ENCODE measurements around the gene FLVCR2.

GRCh38 chr14:75566752-75567151 lies 11.7 kb upstream of the FLVCR2 start:
- TF ChIP-seq ZNF263 (CRISPR knock-in tag; IDR thresholded peaks at IDR 0.05; ENCODE audit: low read depth) (no peak), CTCF (IDR thresholded peaks at IDR 0.05) (no peak), ZBTB43 (CRISPR knock-in tag; IDR thresholded peaks at IDR 0.05) (no peak)
